ENCODE measurements around the gene PDCL2.

The PDCL2 gene

GRCh38 chr4:55538531-55538930 lies 53.5 kb downstream of the PDCL2 start:
- no peak for ATAC-seq
- H3K9me3 Mint-ChIP-seq, result peaks cover 7% of the 10 kb centered on the region
- peaks cover 36% of the 10 kb centered on the region for H3K4me1 Mint-ChIP-seq
- no peak overlapping the region for H3K27ac Mint-ChIP-seq
- DNase-seq, result no peak
- H3K36me3 Mint-ChIP-seq (ENCODE audit: low read depth), result peaks cover 15% of the 10 kb centered on the region
- H3K4me3 Mint-ChIP-seq, result no peak overlapping the region
- H3K27me3 Mint-ChIP-seq, result no peaks in the 10 kb centered on the region

DNA sequence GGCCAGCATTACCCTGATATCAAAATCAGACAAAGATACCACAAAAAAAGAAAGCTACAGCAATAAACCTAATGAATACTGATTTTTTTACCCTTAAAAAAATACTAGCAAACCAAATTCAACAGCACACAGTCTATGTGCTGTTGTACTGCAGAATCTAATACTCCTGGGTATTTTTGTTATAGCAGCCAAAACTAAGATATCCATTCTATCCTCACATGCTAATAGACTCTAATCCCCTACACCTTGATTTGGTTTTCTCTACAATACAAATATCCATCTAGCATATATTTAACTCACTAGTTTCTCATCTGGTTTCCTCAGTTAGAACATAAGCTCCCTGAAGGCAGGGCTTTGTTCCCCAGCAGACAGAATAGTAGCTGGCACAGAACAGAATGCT lies 57.7 kb downstream of the PDCL2 start:
- Mint-ChIP-seq H3K4me1 (peaks cover 11% of the 10 kb centered on the region), H3K4me3 (no peak overlapping the region), H3K9me3 (peaks cover 18% of the 10 kb centered on the region), H3K36me3 (ENCODE audit: low read depth) (peaks cover 44% of the 10 kb centered on the region), H3K27me3 (no peaks in the 10 kb centered on the region), H3K27ac (no peak overlapping the region)
- no peak for ATAC-seq
- no peak for DNase-seq

DNA sequence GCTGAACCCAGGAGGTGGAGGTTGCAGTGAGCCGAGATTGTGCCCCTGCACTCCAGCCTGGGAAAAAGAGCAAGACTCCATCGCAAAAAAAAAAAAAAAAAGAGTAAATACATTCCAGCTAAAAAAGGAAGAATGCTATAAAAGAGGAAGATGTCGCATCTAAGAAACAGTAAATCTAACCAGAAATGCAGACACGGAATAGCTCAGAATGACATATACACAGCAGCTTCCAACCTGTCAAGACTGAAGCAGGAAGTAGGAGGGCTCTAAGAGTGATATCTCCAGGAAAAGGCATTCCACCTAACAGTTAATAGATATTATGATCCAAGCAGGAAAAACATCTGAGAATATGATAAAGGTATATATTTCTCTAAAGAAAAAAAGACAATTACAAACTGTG lies 61.4 kb downstream of the PDCL2 start:
- DNase-seq (no peak), ATAC-seq (no peak)
- peaks cover 5% of the 10 kb centered on the region for H3K4me1 Mint-ChIP-seq
- no peak overlapping the region for H3K27ac Mint-ChIP-seq
- H3K27me3 Mint-ChIP-seq, result no peaks in the 10 kb centered on the region
- no peak overlapping the region for H3K4me3 Mint-ChIP-seq
- peaks cover 18% of the 10 kb centered on the region for H3K9me3 Mint-ChIP-seq
- H3K36me3 Mint-ChIP-seq (ENCODE audit: low read depth), result peaks cover 42% of the 10 kb centered on the region

DNA sequence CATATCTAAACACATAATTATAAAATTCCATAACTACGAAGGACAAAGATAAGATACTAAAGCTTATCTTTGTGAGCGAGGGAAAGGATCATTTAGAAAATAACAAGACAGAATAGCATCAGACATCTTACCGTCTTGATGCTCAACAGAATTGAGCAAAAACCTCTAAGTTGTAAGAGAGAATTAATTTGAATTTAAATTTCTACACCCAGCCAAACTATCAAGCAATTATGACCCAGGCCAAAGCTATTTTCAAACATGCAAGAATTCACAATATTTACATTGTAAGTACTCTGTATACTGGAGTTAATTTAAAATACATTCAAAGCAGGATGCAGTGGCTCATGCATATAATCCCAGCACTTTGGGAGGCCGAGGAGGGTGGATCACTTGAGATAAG lies 61.9 kb downstream of the PDCL2 start:
- Mint-ChIP-seq H3K4me3 (no peak overlapping the region), H3K27ac (no peak overlapping the region), H3K4me1 (peaks cover 5% of the 10 kb centered on the region), H3K27me3 (no peaks in the 10 kb centered on the region), H3K36me3 (ENCODE audit: low read depth) (peaks cover 42% of the 10 kb centered on the region), H3K9me3 (peaks cover 18% of the 10 kb centered on the region)
- ATAC-seq (no peak), DNase-seq (no peak)

- no peak for ATAC-seq
- Mint-ChIP-seq H3K9me3 (peaks cover 11% of the 10 kb centered on the region), H3K27ac (no peak overlapping the region), H3K36me3 (ENCODE audit: low read depth) (peaks cover 32% of the 10 kb centered on the region), H3K4me1 (peaks cover 11% of the 10 kb centered on the region), H3K4me3 (no peak overlapping the region), H3K27me3 (no peaks in the 10 kb centered on the region)
- no peak for DNase-seq
These were observed 63.6 kb downstream of the PDCL2 start for GRCh38 chr4:55528491-55528890.

- ATAC-seq (no peak), DNase-seq (no peak)
- peaks cover 13% of the 10 kb centered on the region for H3K4me1 Mint-ChIP-seq
- no peaks in the 10 kb centered on the region for H3K27me3 Mint-ChIP-seq
- H3K36me3 Mint-ChIP-seq (ENCODE audit: low read depth), result peaks cover 13% of the 10 kb centered on the region
- H3K9me3 Mint-ChIP-seq, result peaks cover 6% of the 10 kb centered on the region
- H3K27ac Mint-ChIP-seq, result peak overlapping the region; percentile 18
- H3K4me3 Mint-ChIP-seq, result no peak overlapping the region
These were observed 67.0 kb downstream of the PDCL2 start for GRCh38 chr4:55524844-55525571.

DNA sequence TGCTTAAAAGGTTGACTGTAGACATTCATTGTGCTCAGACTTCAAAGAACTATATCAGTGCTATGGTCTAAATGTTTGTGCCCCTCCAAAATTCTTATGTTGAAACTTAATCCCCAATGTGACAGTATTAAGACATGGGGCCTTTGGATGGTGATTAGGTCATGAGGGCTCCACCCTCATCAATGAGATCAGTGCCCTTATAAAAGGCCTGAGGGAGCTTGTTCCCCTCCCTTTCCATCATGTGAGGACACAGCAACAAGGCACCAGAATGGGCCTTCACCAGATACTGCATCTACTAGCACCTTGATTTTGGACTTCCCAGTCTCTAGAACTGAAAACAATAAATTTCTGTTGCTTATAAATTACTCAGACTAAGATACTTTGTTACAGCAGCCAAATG lies 73.6 kb downstream of the PDCL2 start:
- Mint-ChIP-seq H3K36me3 (ENCODE audit: low read depth) (peaks cover 16% of the 10 kb centered on the region), H3K4me1 (peaks cover 3% of the 10 kb centered on the region), H3K27ac (no peak overlapping the region), H3K27me3 (no peaks in the 10 kb centered on the region), H3K9me3 (peaks cover 3% of the 10 kb centered on the region), H3K4me3 (no peak overlapping the region)
- no peak for DNase-seq
- no peak for ATAC-seq

DNA sequence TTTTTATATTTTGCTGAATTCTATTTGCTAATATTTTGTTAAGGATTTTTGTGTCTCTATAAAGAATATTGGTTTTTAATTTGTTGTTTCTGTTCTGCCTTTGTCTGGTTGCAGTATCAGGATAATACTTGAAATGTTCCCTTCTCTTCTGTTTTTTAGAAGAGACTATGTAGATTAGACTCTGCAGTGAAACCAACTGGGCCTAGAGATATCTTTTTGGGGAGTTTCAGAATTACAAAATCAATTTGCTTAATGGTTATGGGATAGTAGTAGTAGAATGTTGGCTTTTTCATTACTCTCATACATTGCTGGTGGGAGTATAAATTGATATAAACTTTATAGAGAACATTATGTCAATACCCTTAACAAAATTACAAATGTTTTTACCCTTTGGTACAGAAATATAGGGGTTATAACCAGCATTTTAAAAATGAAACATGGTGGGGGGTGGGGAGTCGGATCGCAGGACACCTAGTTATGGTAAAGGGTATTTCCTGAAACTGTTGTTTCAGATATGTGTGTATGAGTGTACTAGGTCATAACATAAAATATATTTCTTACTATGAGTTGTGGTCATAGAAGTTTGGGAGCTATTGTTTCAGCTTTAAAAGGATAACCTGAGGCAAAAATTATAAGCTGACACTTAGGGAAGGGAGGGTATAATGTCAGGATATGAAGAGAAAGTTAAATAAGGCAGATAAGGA lies 74.4 kb downstream of the PDCL2 start:
- Mint-ChIP-seq H3K4me1 (peaks cover 2% of the 10 kb centered on the region), H3K27ac (no peak overlapping the region), H3K9me3 (peaks cover 8% of the 10 kb centered on the region), H3K36me3 (ENCODE audit: low read depth) (peaks cover 14% of the 10 kb centered on the region), H3K4me3 (no peak overlapping the region), H3K27me3 (no peaks in the 10 kb centered on the region)
- ATAC-seq, result no peak
- no peak for DNase-seq

DNA sequence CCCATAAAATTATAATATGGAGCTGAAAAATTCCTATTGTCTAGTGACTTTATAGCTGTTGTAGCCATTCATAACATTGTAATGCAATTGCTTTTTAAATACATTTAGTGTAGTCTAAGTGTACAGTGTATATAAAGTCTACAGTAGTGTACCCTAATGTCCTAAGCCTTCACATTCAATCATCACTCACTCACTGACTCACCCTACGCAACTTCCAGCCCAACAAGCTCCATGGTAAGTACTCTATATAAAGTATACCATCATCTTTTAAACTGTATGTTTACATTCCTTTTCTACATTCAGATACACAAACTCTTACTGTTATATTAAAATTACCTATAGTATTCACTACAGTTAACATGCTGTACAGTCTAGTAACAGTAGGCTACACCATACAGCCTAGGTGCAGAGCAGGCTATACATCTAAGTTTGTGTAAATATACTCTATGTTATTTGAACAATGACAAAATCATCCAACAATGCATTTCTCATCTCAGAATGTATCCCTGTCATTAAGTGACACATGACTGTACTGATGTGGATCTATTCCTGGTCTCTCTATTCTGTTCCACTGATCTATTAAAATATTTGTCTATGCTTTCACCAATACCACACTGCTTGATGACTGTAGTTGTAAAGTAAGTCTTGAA lies 79.0 kb downstream of the PDCL2 start:
- Mint-ChIP-seq H3K27ac (no peak overlapping the region), H3K36me3 (ENCODE audit: low read depth) (peaks cover 14% of the 10 kb centered on the region), H3K9me3 (peaks cover 9% of the 10 kb centered on the region), H3K4me3 (no peak overlapping the region), H3K4me1 (peaks cover 23% of the 10 kb centered on the region), H3K27me3 (no peaks in the 10 kb centered on the region)
- ATAC-seq (no peak), DNase-seq (no peak)

DNA sequence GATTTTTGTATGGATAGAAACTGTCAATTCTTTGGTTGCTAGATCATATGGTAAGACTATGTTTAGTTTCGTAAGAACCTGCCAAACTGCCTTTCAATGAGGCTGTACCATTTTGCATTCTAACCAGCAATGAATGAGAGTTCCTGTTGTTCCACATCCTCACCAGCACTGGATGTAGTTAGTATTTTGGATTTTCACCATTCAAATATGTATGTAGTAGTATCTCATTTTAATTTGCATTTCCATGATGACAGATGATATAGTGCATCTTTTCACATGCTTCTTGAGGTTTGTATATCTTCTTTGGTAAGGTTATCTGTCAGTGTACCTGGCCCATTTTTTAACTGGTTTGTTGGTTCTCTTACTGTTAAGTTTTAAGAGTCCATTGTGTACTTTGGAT lies 80.0 kb downstream of the PDCL2 start:
- H3K36me3 Mint-ChIP-seq (ENCODE audit: low read depth), result peaks cover 12% of the 10 kb centered on the region
- no peak overlapping the region for H3K4me3 Mint-ChIP-seq
- DNase-seq, result no peak
- no peak for ATAC-seq
- H3K4me1 Mint-ChIP-seq, result peaks cover 22% of the 10 kb centered on the region
- H3K9me3 Mint-ChIP-seq, result peaks cover 9% of the 10 kb centered on the region
- H3K27me3 Mint-ChIP-seq, result no peaks in the 10 kb centered on the region
- H3K27ac Mint-ChIP-seq, result no peak overlapping the region

- ATAC-seq, result no peak
- no peak for DNase-seq
- peaks cover 12% of the 10 kb centered on the region for H3K36me3 Mint-ChIP-seq (ENCODE audit: low read depth)
- H3K4me1 Mint-ChIP-seq, result peaks cover 22% of the 10 kb centered on the region
- no peaks in the 10 kb centered on the region for H3K27me3 Mint-ChIP-seq
- H3K9me3 Mint-ChIP-seq, result peaks cover 9% of the 10 kb centered on the region
- H3K27ac Mint-ChIP-seq, result no peak overlapping the region
- no peak overlapping the region for H3K4me3 Mint-ChIP-seq
These were observed 81.4 kb downstream of the PDCL2 start for GRCh38 chr4:55510685-55511084.

DNA sequence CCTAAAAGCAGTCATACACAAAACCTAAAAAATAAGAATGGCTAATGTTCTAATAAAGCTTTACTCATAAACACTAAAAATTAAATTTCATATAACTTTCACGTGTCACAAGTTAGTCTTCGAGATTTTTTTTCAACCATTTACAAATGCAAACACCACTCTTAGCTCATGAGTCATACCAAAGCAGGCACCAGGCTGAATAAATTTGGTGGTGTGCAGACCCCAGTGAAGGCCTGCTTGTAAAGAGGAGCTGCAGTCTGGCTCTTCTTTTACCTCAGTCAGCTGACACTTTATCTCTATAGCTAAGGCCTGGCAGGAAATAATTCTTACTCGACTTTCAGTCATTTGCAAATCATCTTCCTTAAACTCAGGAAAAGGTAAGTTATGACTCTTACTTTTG lies 82.8 kb downstream of the PDCL2 start:
- no peak for DNase-seq
- Mint-ChIP-seq H3K4me1 (peaks cover 22% of the 10 kb centered on the region), H3K36me3 (ENCODE audit: low read depth) (peaks cover 12% of the 10 kb centered on the region)

GRCh38 chr4:55507612-55508011 lies 84.4 kb downstream of the PDCL2 start:
- H3K4me1 Mint-ChIP-seq, result peaks cover 29% of the 10 kb centered on the region
- DNase-seq (no peak), ATAC-seq (no peak)
- peaks cover 20% of the 10 kb centered on the region for H3K36me3 Mint-ChIP-seq (ENCODE audit: low read depth)
- H3K4me3 Mint-ChIP-seq, result no peak overlapping the region
- no peaks in the 10 kb centered on the region for H3K27me3 Mint-ChIP-seq
- H3K9me3 Mint-ChIP-seq, result peaks cover 5% of the 10 kb centered on the region
- no peak overlapping the region for H3K27ac Mint-ChIP-seq

More for the DNA sequence above, 82.8 kb downstream of the PDCL2 start:
- Mint-ChIP-seq H3K27me3 (no peaks in the 10 kb centered on the region), H3K27ac (no peak overlapping the region), H3K4me3 (no peak overlapping the region), H3K9me3 (peaks cover 9% of the 10 kb centered on the region)
- ATAC-seq, result no peak

Data from activated naive CD8-positive, alpha-beta T cell treated with anti-CD3 and anti-CD28 coated beads, Interleukin-2, amount 50 U/mL, for 24 hours (primary cell).